ENCODE results near the gene MYO10. TPM values are rescaled to one million over a fixed set of nuclear protein-coding genes. Genes with fewer than 3 reads are reported as not detected.
A peak's percentile ranks its signal among the peaks of the same experiment; 100 is the strongest.

MYO10 gene
- polyA plus RNA-seq, 3 donors, result 0.23 to 1.1 (median 0.35) TPM

DNA sequence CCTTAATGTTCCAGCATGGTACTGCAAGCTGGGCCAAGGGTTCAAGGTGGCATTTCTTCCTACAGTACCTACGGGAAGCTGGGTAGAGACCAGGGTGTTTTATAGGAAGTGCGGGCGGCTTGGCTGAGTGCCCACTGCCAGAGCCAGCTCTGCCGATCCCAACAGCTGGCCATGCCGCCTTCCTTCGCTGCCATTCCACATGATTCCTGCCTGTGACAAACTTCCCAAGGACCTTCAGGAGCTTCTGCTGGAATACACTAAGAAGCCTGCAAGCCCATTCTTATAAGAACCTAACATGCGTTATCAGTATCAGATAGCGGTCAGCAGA is 22.0 kb downstream of the MYO10 start:
- Histone ChIP-seq H3K27ac (ENCODE audit: low read depth in 1 of 2, low read length in 2 of 2) (no peak overlapping the region), H3K4me2 (replicated peaks; ENCODE audit: extremely low read depth, low read length, poor library complexity, severe bottlenecking) (no peak overlapping the region), H3K36me3 (replicated peaks in 1 of 2; ENCODE audit: control insufficient read depth in 1 of 2, insufficient read depth in 2 of 2, low read length in 2 of 2) (no peaks in the 10 kb centered on the region), H3K27me3 (ENCODE audit: control insufficient read depth in 2 of 2, insufficient read depth in 2 of 2, low read length in 2 of 2) (no peaks in the 10 kb centered on the region), H4K20me1 (ENCODE audit: insufficient read depth, low read length) (no peaks in the 10 kb centered on the region), H2AFZ (ENCODE audit: insufficient read depth, low read depth, low read length, poor library complexity, severe bottlenecking) (no peak overlapping the region), H3K9me3 (replicated peaks in 1 of 2; ENCODE audit: control insufficient read depth in 1 of 2, insufficient read depth in 1 of 2, low read length in 2 of 2) (peaks cover 3% of the 10 kb centered on the region in 2 donors), H3K4me1 (ENCODE audit: control insufficient read depth in 1 of 2, insufficient read depth in 2 of 2, low read length in 2 of 2) (no peaks in the 10 kb centered on the region), H3K79me2 (ENCODE audit: insufficient read depth, low read length) (no peaks in the 10 kb centered on the region), H3K9ac (ENCODE audit: insufficient read depth, low read length, poor library complexity, severe bottlenecking) (no peak overlapping the region), H3K4me3 (replicated peaks in 1 of 3; ENCODE audit: low read depth in 2 of 3, low read length in 3 of 3) (no peak overlapping the region)
- Mint-ChIP-seq H3K27me3 (ENCODE audit: low read depth in 3 of 3) (peaks cover under 1 to 3% (median 2%) of the 10 kb centered on the region in 3 donors), H3K36me3 (no peaks in the 10 kb centered on the region), H3K27ac (no peak overlapping the region), H3K9me3 (peaks cover 0 to 9% (median 4%) of the 10 kb centered on the region in 7 donors), H3K4me3 (no peak overlapping the region), H3K4me1 (no peaks in the 10 kb centered on the region)
- no peak for DNase-seq
- 86% methylated on average over 8 of the region's 8 CpGs for WGBS (ENCODE audit: insufficient coverage)
- TF ChIP-seq CTCF (IDR thresholded peaks at IDR 0.05), result no peak
- intact Hi-C loops (cut with micrococcal nuclease), result no loop called here

DNA sequence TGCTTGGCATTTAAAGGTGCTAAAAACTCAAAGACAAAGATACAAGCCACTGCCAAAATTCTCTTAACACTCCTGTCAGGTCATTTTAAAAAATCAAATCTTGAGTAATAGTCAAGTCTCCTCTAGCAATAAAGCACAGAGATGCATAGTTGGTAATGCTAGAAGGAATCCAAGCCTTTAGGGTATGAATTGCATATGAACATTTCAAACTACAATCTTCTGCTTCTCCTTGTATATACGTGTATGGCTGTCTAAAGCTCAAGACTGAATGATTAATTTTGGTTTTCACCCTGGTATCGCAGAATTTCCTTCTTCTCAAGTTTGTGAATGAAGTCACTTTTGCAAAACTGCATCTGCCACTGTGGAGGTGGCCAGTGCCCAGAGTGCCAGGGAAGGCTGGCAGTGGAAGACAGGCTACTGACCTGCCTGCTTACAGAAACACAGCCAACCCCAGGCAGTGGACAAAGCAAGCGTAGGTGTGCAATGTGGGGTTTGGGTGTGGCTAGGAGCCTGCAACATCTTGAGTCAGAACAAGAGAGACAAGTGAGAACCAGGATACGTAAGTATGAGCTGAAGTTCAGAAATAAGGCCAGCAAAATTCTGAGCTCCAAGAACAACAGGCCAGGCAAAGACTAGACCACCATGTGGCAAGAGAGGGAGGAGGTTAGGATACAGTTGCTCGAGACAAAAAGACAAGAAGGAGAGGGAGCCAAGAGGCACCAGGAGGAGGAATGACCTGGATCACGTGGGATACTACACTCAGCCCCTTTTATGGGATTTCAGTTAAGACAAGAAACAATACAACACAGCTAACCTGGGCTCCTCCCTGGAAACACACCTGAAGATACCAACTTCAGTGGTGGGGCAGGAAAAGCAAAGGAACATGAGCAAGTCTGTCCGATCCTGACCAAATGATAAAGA is 22.6 kb downstream of the MYO10 start:
- no peaks in the 10 kb centered on the region for H3K27me3 ChIP-seq (ENCODE audit: control insufficient read depth in 2 of 2, insufficient read depth in 2 of 2, low read length in 2 of 2)
- no peak overlapping the region for H3K9ac ChIP-seq (ENCODE audit: insufficient read depth, low read length, poor library complexity, severe bottlenecking)
- DNase-seq, result no peak
- Mint-ChIP-seq H3K9me3 (peaks cover 0 to 12% (median 7%) of the 10 kb centered on the region in 7 donors), H3K4me1 (no peaks in the 10 kb centered on the region), H3K36me3 (no peaks in the 10 kb centered on the region), H3K4me3 (no peak overlapping the region), H3K27me3 (ENCODE audit: low read depth in 3 of 3) (peaks cover 0 to 3% (median 2%) of the 10 kb centered on the region in 3 donors), H3K27ac (peak overlapping the region in 1 of 7 donors; percentile 24)
- no peak overlapping the region for H2AFZ ChIP-seq (ENCODE audit: insufficient read depth, low read depth, low read length, poor library complexity, severe bottlenecking)
- H3K4me2 ChIP-seq (replicated peaks; ENCODE audit: extremely low read depth, low read length, poor library complexity, severe bottlenecking), result no peak overlapping the region
- no peaks in the 10 kb centered on the region for H3K36me3 ChIP-seq (replicated peaks in 1 of 2; ENCODE audit: control insufficient read depth in 1 of 2, insufficient read depth in 2 of 2, low read length in 2 of 2)
- TF ChIP-seq CTCF (IDR thresholded peaks at IDR 0.05), result no peak
- no peaks in the 10 kb centered on the region for H3K79me2 ChIP-seq (ENCODE audit: insufficient read depth, low read length)
- no peaks in the 10 kb centered on the region for H3K4me1 ChIP-seq (ENCODE audit: control insufficient read depth in 1 of 2, insufficient read depth in 2 of 2, low read length in 2 of 2)
- H3K9me3 ChIP-seq (replicated peaks in 1 of 2; ENCODE audit: control insufficient read depth in 1 of 2, insufficient read depth in 1 of 2, low read length in 2 of 2), result peaks cover 3 to 4% of the 10 kb centered on the region in 2 donors
- H3K27ac ChIP-seq (ENCODE audit: low read depth in 1 of 2, low read length in 2 of 2), result no peak overlapping the region
- intact Hi-C loops (cut with micrococcal nuclease), result no loop called here
- WGBS (ENCODE audit: insufficient coverage), result 100% methylated on average over 2 of the region's 7 CpGs
- H3K4me3 ChIP-seq (replicated peaks in 1 of 3; ENCODE audit: low read depth in 2 of 3, low read length in 3 of 3), result no peak overlapping the region
- H4K20me1 ChIP-seq (ENCODE audit: insufficient read depth, low read length), result no peaks in the 10 kb centered on the region
